Duodenal mucosa (tissue), 2 donors: ENCODE data around the gene SIRT5.

Source experiments
- H3K27ac ChIP-seq: one replicate; pipeline ENCODE4 v1.7.0; 2013; ENCODE audit warnings: low read depth, low read length
- H3K27me3 ChIP-seq, 2 donors: one replicate each; pipeline ENCODE4 v1.7.0; 2013; ENCODE audit warnings: low read length in 2 of 2, control low read depth in 1 of 2; ENCODE audit not compliant: insufficient read depth in 2 of 2, control insufficient read depth in 1 of 2
- H3K36me3 ChIP-seq, 2 donors: one replicate each; pipeline ENCODE4 v1.7.0; 2013; ENCODE audit warnings: low read length in 2 of 2, control low read depth in 1 of 2; ENCODE audit not compliant: insufficient read depth in 2 of 2, control insufficient read depth in 1 of 2
- H3K4me1 ChIP-seq, 2 donors: one replicate each; pipeline ENCODE4 v1.7.0; 2013; ENCODE audit warnings: low read length in 2 of 2, control low read depth in 1 of 2; ENCODE audit not compliant: insufficient read depth in 2 of 2, control insufficient read depth in 1 of 2
- H3K4me3 ChIP-seq, 2 donors: one replicate each; pipeline ENCODE4 v1.7.0; 2013; ENCODE audit warnings: low read length in 2 of 2, low read depth in 1 of 2
- H3K9ac ChIP-seq, 2 donors: one replicate each; pipeline ENCODE4 v1.7.0; 2013; ENCODE audit warnings: low read length in 2 of 2, low read depth in 1 of 2
- H3K9me3 ChIP-seq, 2 donors: one replicate each; pipeline ENCODE4 v1.7.0; 2013; ENCODE audit warnings: low read length in 2 of 2, control low read depth in 1 of 2; ENCODE audit not compliant: control insufficient read depth in 1 of 2

The SIRT5 gene

GRCh38 chr6:13604135-13604534, 29.7 kb downstream of the SIRT5 start:
- H3K27ac ChIP-seq: no peak overlapping the region
- no peaks in the 10 kb centered on the region for H3K9me3 ChIP-seq
- H3K9ac ChIP-seq: no peak overlapping the region
- peaks cover 0 to 26% of the 10 kb centered on the region in 2 donors for H3K36me3 ChIP-seq
- no peaks in the 10 kb centered on the region for H3K4me1 ChIP-seq
- no peak overlapping the region for H3K4me3 ChIP-seq
- H3K27me3 ChIP-seq: no peaks in the 10 kb centered on the region

GRCh38 chr6:13604546-13605416, 30.4 kb downstream of the SIRT5 start:
- Histone ChIP-seq H3K9me3 (no peaks in the 10 kb centered on the region), H3K36me3 (peaks cover 0 to 26% of the 10 kb centered on the region in 2 donors), H3K27me3 (no peaks in the 10 kb centered on the region), H3K4me3 (no peak overlapping the region), H3K27ac (no peak overlapping the region), H3K9ac (no peak overlapping the region), H3K4me1 (no peaks in the 10 kb centered on the region)

GRCh38 chr6:13605634-13606033, 31.2 kb downstream of the SIRT5 start:
- H3K9ac ChIP-seq: no peak overlapping the region
- H3K36me3 ChIP-seq: peaks cover 0 to 22% of the 10 kb centered on the region in 2 donors
- H3K27ac ChIP-seq: no peak overlapping the region
- H3K9me3 ChIP-seq: no peaks in the 10 kb centered on the region
- no peak overlapping the region for H3K4me3 ChIP-seq
- H3K4me1 ChIP-seq: no peaks in the 10 kb centered on the region
- no peaks in the 10 kb centered on the region for H3K27me3 ChIP-seq

GRCh38 chr6:13611715-13612114, 37.3 kb downstream of the SIRT5 start:
- no peaks in the 10 kb centered on the region for H3K27me3 ChIP-seq
- H3K4me1 ChIP-seq: peaks cover 20 to 21% of the 10 kb centered on the region in 2 donors
- no peaks in the 10 kb centered on the region for H3K36me3 ChIP-seq
- no peaks in the 10 kb centered on the region for H3K9me3 ChIP-seq
- H3K27ac ChIP-seq: no peak overlapping the region
- no peak overlapping the region for H3K4me3 ChIP-seq
- H3K9ac ChIP-seq: no peak overlapping the region

GRCh38 chr6:13613029-13613594, 38.7 kb downstream of the SIRT5 start:
- H3K27ac ChIP-seq: no peak overlapping the region
- no peak overlapping the region for H3K4me3 ChIP-seq
- H3K9me3 ChIP-seq: no peaks in the 10 kb centered on the region
- H3K9ac ChIP-seq: no peak overlapping the region
- H3K36me3 ChIP-seq: peaks cover 7 to 10% of the 10 kb centered on the region in 2 donors
- peaks cover 22 to 26% of the 10 kb centered on the region in 2 donors for H3K4me1 ChIP-seq
- no peaks in the 10 kb centered on the region for H3K27me3 ChIP-seq

GRCh38 chr6:13614126-13614925, 39.9 kb downstream of the SIRT5 start:
- peak overlapping the region; percentile 80 to 92 for H3K9ac ChIP-seq
- H3K4me1 ChIP-seq: peaks cover 22 to 26% of the 10 kb centered on the region in 2 donors
- peak overlapping the region; percentile 91 to 95 for H3K4me3 ChIP-seq
- no peaks in the 10 kb centered on the region for H3K27me3 ChIP-seq
- H3K27ac ChIP-seq: peak overlapping the region; percentile 72
- peaks cover 15 to 16% of the 10 kb centered on the region in 2 donors for H3K36me3 ChIP-seq
- H3K9me3 ChIP-seq: no peaks in the 10 kb centered on the region

- Histone ChIP-seq H3K27me3 (no peaks in the 10 kb centered on the region), H3K36me3 (peaks cover 16 to 25% of the 10 kb centered on the region in 2 donors), H3K4me1 (peaks cover 22 to 26% of the 10 kb centered on the region in 2 donors), H3K4me3 (peak within 1 kb of the TSS; percentile 91 to 95), H3K9ac (peak within 1 kb of the TSS; percentile 80 to 92), H3K27ac (peak within 1 kb of the TSS; percentile 78), H3K9me3 (no peaks in the 10 kb centered on the region)
Measured at GRCh38 chr6:13614926-13615791, 40.8 kb downstream of the SIRT5 start, which contains the start of gene NOL7. TSS of gene NOL7 (plus strand) at chr6:13615335. CDS start at chr6:13615359, 24 bp downstream.

- Histone ChIP-seq H3K4me1 (peaks cover 22 to 26% of the 10 kb centered on the region in 2 donors), H3K27me3 (no peaks in the 10 kb centered on the region), H3K9ac (peak overlapping the region; percentile 80 to 92), H3K36me3 (peaks cover 16 to 30% of the 10 kb centered on the region in 2 donors), H3K9me3 (no peaks in the 10 kb centered on the region), H3K27ac (peak overlapping the region; percentile 78), H3K4me3 (peak overlapping the region; percentile 91 to 95)
Measured at GRCh38 chr6:13615792-13616120, 41.4 kb downstream of the SIRT5 start.

- Histone ChIP-seq H3K27ac (no peak overlapping the region), H3K9ac (no peak overlapping the region), H3K9me3 (no peaks in the 10 kb centered on the region), H3K27me3 (no peaks in the 10 kb centered on the region), H3K36me3 (peaks cover 26 to 43% of the 10 kb centered on the region in 2 donors), H3K4me3 (no peak overlapping the region), H3K4me1 (peaks cover 22 to 26% of the 10 kb centered on the region in 2 donors)
Measured at GRCh38 chr6:13617066-13617465, 42.7 kb downstream of the SIRT5 start.
